Pons (tissue), 1 donor: Measurements from ENCODE around the gene ACSS1.

ENCODE experiments used
- DNase-seq: peaks from one replicate; pipeline ENCODE4 v3.0.0-alpha.2; 2016; ENCODE audit warnings: low spot score

ACSS1 gene

GRCh38 chr20:25058847-25059810 is 1.2 kb upstream of the ACSS1 start:
- DNase-seq, result peak; percentile 26

GRCh38 chr20:25057234-25058050 is 497 bp downstream of the ACSS1 start:
- DNase-seq, result peak; percentile 72

GRCh38 chr20:25056690-25057233 is 1.2 kb downstream of the ACSS1 start:
- DNase-seq, result no peak

GRCh38 chr20:25055711-25056495 is 2.0 kb downstream of the ACSS1 start:
- no peak for DNase-seq

GRCh38 chr20:25054995-25055629 is 2.8 kb downstream of the ACSS1 start:
- DNase-seq, result no peak

GRCh38 chr20:25054096-25054820 is 3.7 kb downstream of the ACSS1 start:
- DNase-seq, result no peak

- peak; percentile 63 for DNase-seq
Measured at GRCh38 chr20:25053255-25054031, 4.5 kb downstream of the ACSS1 start.

GRCh38 chr20:25052255-25053194 is 5.4 kb downstream of the ACSS1 start:
- no peak for DNase-seq

- no peak for DNase-seq
Measured at GRCh38 chr20:25051386-25052155, 6.4 kb downstream of the ACSS1 start.

GRCh38 chr20:25050501-25051350 is 7.2 kb downstream of the ACSS1 start:
- DNase-seq, result no peak

- DNase-seq, result no peak
Measured at GRCh38 chr20:25050082-25050481, 7.9 kb downstream of the ACSS1 start.

- no peak for DNase-seq
Measured at GRCh38 chr20:25049261-25050060, 8.5 kb downstream of the ACSS1 start.

GRCh38 chr20:25048519-25048952 is 9.4 kb downstream of the ACSS1 start:
- no peak for DNase-seq

GRCh38 chr20:25047766-25048165 is 10.2 kb downstream of the ACSS1 start:
- no peak for DNase-seq

GRCh38 chr20:25046736-25047666 is 10.9 kb downstream of the ACSS1 start:
- no peak for DNase-seq
